Caco-2 (cell line): Measurements from ENCODE around the gene MINK1. TPM values are rescaled to one million over a fixed set of nuclear protein-coding genes. Genes with fewer than 3 reads are reported as not detected.
A peak's percentile ranks its signal among the peaks of the same experiment; 100 is the strongest.

Experiments used
- BruUV-seq: library from RNA; stranded (reverse); fragments of 400-500 nt; replicated peaks from 2 replicates; lab custom pipeline; 2021; lab: Mats Ljungman, UMichigan
- CTCF ChIA-PET: fragments of 300-600 bp; sonication (Branson Sonifier 250); formaldehyde crosslinking; loops from one replicate; lab custom pipeline; 2022; ENCODE audit warnings: antibody characterized with exemption; lab: Charles Lee
- POLR2A ChIA-PET: fragments of 300-600 bp; sonication (Branson Sonifier 250); formaldehyde crosslinking; loops from one replicate; lab custom pipeline; 2022; ENCODE audit warnings: antibody characterized with exemption; lab: Charles Lee
- DNase-seq, 2 experiments: peaks; one replicate each; pipeline versions ENCODE4 v3.0.0 to v3.0.0-alpha.2; 2020 to 2022
- H3K27me3 ChIP-seq: replicated peaks from 2 replicates; pipeline ENCODE4 v1.6.0; 2011; ENCODE audit warnings: low read length; ENCODE audit not compliant: control insufficient read depth, insufficient read depth
- H3K36me3 ChIP-seq: 2 replicates; pipeline ENCODE4 v1.5.1; 2011; ENCODE audit warnings: low read length; ENCODE audit not compliant: control insufficient read depth, insufficient read depth
- H3K4me1 ChIP-seq: fragments of 250-450 bp; sonication (Bioruptor Pico); 2 replicates; pipeline ENCODE4 v1.5.1; 2020; ENCODE audit warnings: mild to moderate bottlenecking
- H3K4me3 ChIP-seq: 2 replicates; pipeline ENCODE4 v1.5.1; 2011; ENCODE audit warnings: low read depth, mild to moderate bottlenecking, control low read depth, low read length
- H3K9me3 ChIP-seq: fragments of 250-450 bp; sonication (Bioruptor Pico); 2 replicates; pipeline ENCODE4 v1.5.1; 2020; ENCODE audit warnings: mild to moderate bottlenecking, moderate library complexity
- H3K27ac Mint-ChIP-seq: one replicate; pipeline ENCODE4 v1.8.0; 2022; ENCODE audit warnings: mixed read lengths; ENCODE audit not compliant: unreplicated experiment
- H3K27me3 Mint-ChIP-seq: one replicate; pipeline ENCODE4 v1.8.0; 2022; ENCODE audit warnings: mixed read lengths; ENCODE audit not compliant: insufficient read depth, unreplicated experiment
- H3K36me3 Mint-ChIP-seq: one replicate; pipeline ENCODE4 v1.8.0; 2022; ENCODE audit warnings: mild to moderate bottlenecking, mixed read lengths; ENCODE audit not compliant: insufficient read depth, unreplicated experiment
- H3K4me1 Mint-ChIP-seq: one replicate; pipeline ENCODE4 v1.8.0; 2022; ENCODE audit warnings: low read depth, mixed read lengths; ENCODE audit not compliant: unreplicated experiment
- H3K4me3 Mint-ChIP-seq: one replicate; pipeline ENCODE4 v1.8.0; 2022; ENCODE audit warnings: mild to moderate bottlenecking, moderate library complexity, mixed read lengths; ENCODE audit not compliant: unreplicated experiment
- H3K9me3 Mint-ChIP-seq: one replicate; pipeline ENCODE4 v1.8.0; 2022; ENCODE audit warnings: mixed read lengths; ENCODE audit not compliant: unreplicated experiment
- intact Hi-C: fragments of 100-400 bp; cut with micrococcal nuclease; formaldehyde crosslinking; loops from one replicate; pipeline ENCODE4 v1.10.0; 2022; ENCODE audit not compliant: unreplicated experiment
- total RNA-seq: library from RNA; stranded (reverse); gene quantifications from 2 replicates; pipeline ENCODE4 v1.2.3, GENCODE V29; 2022
- TF ChIP-seq, protein P1 (sequence below), 2 experiments: fragments of 200-600 bp in 1 of 2; IDR thresholded peaks; 1 replicate in 1 of 2; 2 replicates in 1 of 2; pipeline versions ENCODE4 v1.5.1 to v1.8.0; 2011 to 2022; ENCODE audit warnings: antibody characterized with exemption in 1 of 2, control low read depth in 1 of 2, inconsistent platforms in 1 of 2, low read depth in 1 of 2, low read length in 1 of 2, mild to moderate bottlenecking in 1 of 2, moderate library complexity in 1 of 2; ENCODE audit not compliant: insufficient read depth in 1 of 2, severe bottlenecking in 1 of 2, unreplicated experiment in 1 of 2

MINK1 gene
- total RNA-seq, 1 experiment from 2014 or later: 47.7 TPM

DNA sequence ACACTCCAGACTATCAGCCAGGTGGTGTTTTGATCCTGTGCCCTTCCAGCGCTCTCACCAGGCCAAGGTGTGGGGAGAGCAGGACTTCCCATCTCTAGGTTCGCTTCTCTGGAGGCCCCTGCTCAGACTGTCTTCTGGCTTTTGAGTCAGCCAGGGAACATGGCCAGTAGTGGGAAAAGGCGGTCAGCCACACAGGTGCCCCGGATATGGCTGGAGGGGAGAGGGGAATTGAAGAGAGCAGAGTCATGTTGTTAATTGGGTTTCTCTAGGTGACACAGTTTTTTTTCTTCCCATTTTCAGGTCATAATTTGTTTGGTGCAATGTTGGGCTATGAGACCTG lies 1.5 kb downstream of the MINK1 start:
- DNase-seq: no peak

DNA sequence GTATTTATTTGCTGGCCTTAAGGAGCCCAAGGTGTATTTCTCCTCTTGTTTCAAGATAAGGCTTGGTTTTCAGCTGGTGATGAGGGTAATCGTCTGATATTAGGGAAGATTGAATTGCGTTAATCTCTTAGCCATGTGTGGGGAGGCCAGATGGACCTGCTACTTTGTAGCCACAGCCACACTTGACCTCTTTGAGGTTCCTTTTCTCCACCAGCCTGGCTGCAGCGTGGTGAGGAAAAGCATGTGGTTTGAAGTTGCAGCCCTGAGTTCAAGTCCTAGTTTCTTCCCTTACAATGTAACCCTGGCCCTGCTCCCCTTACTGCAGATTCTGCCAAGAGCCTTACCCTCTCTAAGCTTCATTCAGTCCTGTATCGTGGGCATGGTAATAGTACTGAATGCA lies 3.1 kb downstream of the MINK1 start:
- H3K4me3 Mint-ChIP-seq: no peak overlapping the region
- no peak overlapping the region for H3K27ac Mint-ChIP-seq

More for the DNA sequence above, 1.5 kb downstream of the MINK1 start:
- Histone ChIP-seq H3K4me3 (peak overlapping the region; percentile 78), H3K9me3 (no peaks in the 10 kb centered on the region), H3K4me1 (peaks cover 13% of the 10 kb centered on the region), H3K36me3 (no peaks in the 10 kb centered on the region), H3K27me3 (no peaks in the 10 kb centered on the region)
- Mint-ChIP-seq H3K9me3 (no peaks in the 10 kb centered on the region), H3K36me3 (peaks cover 17% of the 10 kb centered on the region), H3K4me1 (peaks cover 6% of the 10 kb centered on the region), H3K27ac (peak overlapping the region; percentile 82), H3K27me3 (no peaks in the 10 kb centered on the region), H3K4me3 (peak overlapping the region; percentile 99)
- CTCF ChIA-PET: no interaction called here
- TF ChIP-seq, protein P1, sequence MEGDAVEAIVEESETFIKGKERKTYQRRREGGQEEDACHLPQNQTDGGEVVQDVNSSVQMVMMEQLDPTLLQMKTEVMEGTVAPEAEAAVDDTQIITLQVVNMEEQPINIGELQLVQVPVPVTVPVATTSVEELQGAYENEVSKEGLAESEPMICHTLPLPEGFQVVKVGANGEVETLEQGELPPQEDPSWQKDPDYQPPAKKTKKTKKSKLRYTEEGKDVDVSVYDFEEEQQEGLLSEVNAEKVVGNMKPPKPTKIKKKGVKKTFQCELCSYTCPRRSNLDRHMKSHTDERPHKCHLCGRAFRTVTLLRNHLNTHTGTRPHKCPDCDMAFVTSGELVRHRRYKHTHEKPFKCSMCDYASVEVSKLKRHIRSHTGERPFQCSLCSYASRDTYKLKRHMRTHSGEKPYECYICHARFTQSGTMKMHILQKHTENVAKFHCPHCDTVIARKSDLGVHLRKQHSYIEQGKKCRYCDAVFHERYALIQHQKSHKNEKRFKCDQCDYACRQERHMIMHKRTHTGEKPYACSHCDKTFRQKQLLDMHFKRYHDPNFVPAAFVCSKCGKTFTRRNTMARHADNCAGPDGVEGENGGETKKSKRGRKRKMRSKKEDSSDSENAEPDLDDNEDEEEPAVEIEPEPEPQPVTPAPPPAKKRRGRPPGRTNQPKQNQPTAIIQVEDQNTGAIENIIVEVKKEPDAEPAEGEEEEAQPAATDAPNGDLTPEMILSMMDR (IDR thresholded peaks at IDR 0.05; ENCODE audit: insufficient read depth in 1 of 2, low read depth in 1 of 2, low read length in 1 of 2, severe bottlenecking in 1 of 2, unreplicated experiment in 1 of 2): no peak
- POLR2A ChIA-PET: no interaction called here
- intact Hi-C loops: no loop called here
- BruUV-seq: no TSS peak

DNA sequence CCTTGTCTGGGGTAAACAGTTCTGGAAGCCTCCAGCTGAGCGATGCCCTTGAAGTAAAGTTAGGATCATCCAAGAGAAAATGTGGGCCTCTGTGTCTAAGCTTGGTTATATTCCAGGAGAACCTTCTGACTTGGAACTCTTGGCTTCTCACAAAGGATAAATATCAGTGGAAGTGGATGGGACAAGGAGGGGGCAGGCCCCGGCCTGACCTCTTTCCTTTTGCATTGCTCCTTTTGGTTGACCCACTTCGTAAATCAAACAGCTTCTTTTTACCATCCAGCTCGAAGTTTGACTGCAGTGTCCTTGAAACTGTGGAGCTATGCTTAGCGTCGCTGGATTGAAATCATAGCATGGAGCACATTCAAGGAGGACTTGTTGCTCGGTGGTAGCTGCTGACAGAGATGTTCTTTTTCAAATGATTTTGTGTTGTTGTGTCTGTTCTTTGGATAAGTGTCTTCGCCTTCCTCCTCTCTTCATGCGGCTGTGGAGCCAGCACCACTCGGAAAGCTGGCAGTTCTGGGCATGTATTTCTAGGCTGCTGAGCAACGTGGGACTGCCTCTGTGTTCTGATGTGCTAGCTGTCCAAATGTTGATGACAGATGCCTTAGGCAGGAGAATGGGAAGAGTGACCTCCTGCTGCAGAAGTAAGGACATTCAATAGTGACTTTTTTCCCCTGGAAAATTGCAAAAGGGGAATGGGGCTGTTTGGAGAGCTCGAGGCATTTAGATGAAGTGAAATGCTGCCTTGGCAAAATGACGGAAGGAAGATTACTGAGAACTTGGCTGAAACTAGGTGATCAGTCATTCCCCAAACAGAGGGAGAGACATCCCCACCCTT lies 4.5 kb downstream of the MINK1 start:
- Mint-ChIP-seq H3K9me3 (no peaks in the 10 kb centered on the region), H3K4me3 (no peak overlapping the region), H3K27ac (no peak overlapping the region), H3K36me3 (peaks cover 21% of the 10 kb centered on the region), H3K27me3 (no peaks in the 10 kb centered on the region), H3K4me1 (peaks cover 20% of the 10 kb centered on the region)
- Histone ChIP-seq H3K4me1 (peaks cover 13% of the 10 kb centered on the region), H3K9me3 (no peaks in the 10 kb centered on the region), H3K4me3 (no peak overlapping the region), H3K27me3 (no peaks in the 10 kb centered on the region), H3K36me3 (no peaks in the 10 kb centered on the region)
- ChIA-PET POLR2A (no interaction called here), CTCF (no interaction called here)
- intact Hi-C loops: no loop called here
- no peak for DNase-seq
- BruUV-seq: no TSS peak
- TF ChIP-seq, protein P1 (IDR thresholded peaks at IDR 0.05; ENCODE audit: insufficient read depth in 1 of 2, low read depth in 1 of 2, low read length in 1 of 2, severe bottlenecking in 1 of 2, unreplicated experiment in 1 of 2): no peak

More for the DNA sequence above, 3.1 kb downstream of the MINK1 start:
- ChIA-PET CTCF (no interaction called here), POLR2A (no interaction called here)
- Histone ChIP-seq H3K36me3 (no peaks in the 10 kb centered on the region), H3K4me3 (no peak overlapping the region), H3K4me1 (peaks cover 13% of the 10 kb centered on the region), H3K27me3 (no peaks in the 10 kb centered on the region), H3K9me3 (no peaks in the 10 kb centered on the region)
- Mint-ChIP-seq H3K9me3 (no peaks in the 10 kb centered on the region), H3K4me1 (peaks cover 20% of the 10 kb centered on the region), H3K36me3 (peaks cover 23% of the 10 kb centered on the region), H3K27me3 (no peaks in the 10 kb centered on the region)
- DNase-seq: no peak
- BruUV-seq: no TSS peak
- intact Hi-C loops: no loop called here
- TF ChIP-seq, protein P1 (IDR thresholded peaks at IDR 0.05; ENCODE audit: insufficient read depth in 1 of 2, low read depth in 1 of 2, low read length in 1 of 2, severe bottlenecking in 1 of 2, unreplicated experiment in 1 of 2): no peak
